Measurements from ENCODE around the gene SRSF2.

- TF ChIP-seq CTCF (IDR thresholded peaks at IDR 0.05), result no peak
- TF ChIP-seq ZFX (IDR thresholded peaks at IDR 0.05; ENCODE audit: borderline replicate concordance), result no peak
These were observed 35.6 kb downstream of the SRSF2 start for GRCh38 chr17:76701471-76701967.

Data from 22Rv1 (cell line).